KOPT-K1 (cell line): ENCODE results near the gene CRYGN.

Source experiments
- H3K27ac ChIP-seq: fragments of 200-600 bp; sonication (generic); 2 replicates; pipeline ENCODE4 v1.5.1; 2016; ENCODE audit warnings: antibody characterized with exemption, mild to moderate bottlenecking, low read depth, low read length; ENCODE audit not compliant: poor library complexity, severe bottlenecking
- H3K36me3 ChIP-seq: fragments of 200-600 bp; sonication (generic); 2 replicates; pipeline ENCODE4 v1.5.1; 2017; ENCODE audit warnings: antibody characterized with exemption, mild to moderate bottlenecking, low read length, moderate library complexity; ENCODE audit not compliant: insufficient read depth
- H3K9me3 ChIP-seq: fragments of 200-600 bp; sonication (generic); 2 replicates; pipeline ENCODE4 v1.5.1; 2017; ENCODE audit warnings: antibody characterized with exemption, low read length, mild to moderate bottlenecking; ENCODE audit not compliant: insufficient read depth, poor library complexity, severe bottlenecking

CRYGN gene

GRCh38 chr7:151381348-151382078 lies 58.4 kb downstream of the CRYGN start:
- peaks cover 31% of the 10 kb centered on the region for H3K36me3 ChIP-seq
- no peak overlapping the region for H3K27ac ChIP-seq
- H3K9me3 ChIP-seq = no peaks in the 10 kb centered on the region

- peaks cover 36% of the 10 kb centered on the region for H3K36me3 ChIP-seq
- H3K27ac ChIP-seq = no peak overlapping the region
- no peaks in the 10 kb centered on the region for H3K9me3 ChIP-seq
Observed at GRCh38 chr7:151381098-151381347, 58.9 kb downstream of the CRYGN start.

- Histone ChIP-seq H3K36me3 (peaks cover 42% of the 10 kb centered on the region), H3K27ac (no peak overlapping the region), H3K9me3 (no peaks in the 10 kb centered on the region)
Observed at GRCh38 chr7:151380199-151381097, 59.5 kb downstream of the CRYGN start.

GRCh38 chr7:151379534-151380198 lies 60.3 kb downstream of the CRYGN start:
- no peaks in the 10 kb centered on the region for H3K9me3 ChIP-seq
- peaks cover 47% of the 10 kb centered on the region for H3K36me3 ChIP-seq
- no peak overlapping the region for H3K27ac ChIP-seq

GRCh38 chr7:151379193-151379520 lies 60.8 kb downstream of the CRYGN start:
- H3K9me3 ChIP-seq = no peaks in the 10 kb centered on the region
- peaks cover 52% of the 10 kb centered on the region for H3K36me3 ChIP-seq
- no peak overlapping the region for H3K27ac ChIP-seq
